Parathyroid adenoma (tissue), 2 donors: Measurements from ENCODE around the gene VIT.

Source experiments
- H2AFZ ChIP-seq: fragments of 300-600 bp; sonication (generic); one replicate; pipeline ENCODE4 v1.7.0; 2017; ENCODE audit warnings: antibody characterized with exemption, mild to moderate bottlenecking
- H3K27ac ChIP-seq: fragments of 300-600 bp; sonication (generic); one replicate; pipeline ENCODE4 v1.7.0; 2017
- H3K27me3 ChIP-seq: fragments of 300-600 bp; sonication (generic); one replicate; pipeline ENCODE4 v1.7.0; 2017; ENCODE audit warnings: low read length; ENCODE audit not compliant: control insufficient read depth, insufficient read depth
- H3K36me3 ChIP-seq: fragments of 300-600 bp; sonication (generic); one replicate; pipeline ENCODE4 v1.7.0; 2017; ENCODE audit warnings: low read length; ENCODE audit not compliant: control insufficient read depth, insufficient read depth
- H3K4me1 ChIP-seq: fragments of 300-600 bp; sonication (generic); one replicate; pipeline ENCODE4 v1.7.0; 2017; ENCODE audit warnings: control low read depth
- H3K4me2 ChIP-seq: fragments of 300-600 bp; sonication (generic); one replicate; pipeline ENCODE4 v1.7.0; 2017; ENCODE audit warnings: low read length
- H3K4me3 ChIP-seq: fragments of 300-600 bp; sonication (generic); one replicate; pipeline ENCODE4 v1.7.0; 2017; ENCODE audit warnings: low read depth, low read length
- H3K79me2 ChIP-seq: fragments of 300-600 bp; sonication (generic); one replicate; pipeline ENCODE4 v1.7.0; 2017; ENCODE audit warnings: control low read depth
- H3K9ac ChIP-seq: fragments of 300-600 bp; sonication (generic); one replicate; pipeline ENCODE4 v1.7.0; 2017; ENCODE audit warnings: mild to moderate bottlenecking
- H3K9me3 ChIP-seq: fragments of 300-600 bp; sonication (generic); one replicate; pipeline ENCODE4 v1.7.0; 2017; ENCODE audit warnings: low read length; ENCODE audit not compliant: control insufficient read depth
- CTCF ChIP-seq: fragments of 300-600 bp; sonication (generic); IDR thresholded peaks from one replicate; pipeline ENCODE4 v1.7.0; 2017; ENCODE audit warnings: antibody characterized with exemption, mild to moderate bottlenecking
- donor health status: primary hyperparathyroidism.

VIT gene

GRCh38 chr2:36701918-36702317 lies 5.4 kb downstream of the VIT start:
- no peaks in the 10 kb centered on the region for H3K9me3 ChIP-seq
- no peaks in the 10 kb centered on the region for H3K79me2 ChIP-seq
- H3K27me3 ChIP-seq = no peaks in the 10 kb centered on the region
- no peak overlapping the region for H3K9ac ChIP-seq
- H2AFZ ChIP-seq = no peak overlapping the region
- no peak for TF ChIP-seq CTCF
- H3K4me3 ChIP-seq = no peak overlapping the region
- H3K4me2 ChIP-seq = no peak overlapping the region
- no peak overlapping the region for H3K27ac ChIP-seq
- no peaks in the 10 kb centered on the region for H3K36me3 ChIP-seq
- no peaks in the 10 kb centered on the region for H3K4me1 ChIP-seq

GRCh38 chr2:36702781-36703180 lies 6.3 kb downstream of the VIT start:
- no peak overlapping the region for H3K4me2 ChIP-seq
- no peaks in the 10 kb centered on the region for H3K27me3 ChIP-seq
- no peak overlapping the region for H2AFZ ChIP-seq
- H3K4me1 ChIP-seq = no peaks in the 10 kb centered on the region
- no peaks in the 10 kb centered on the region for H3K9me3 ChIP-seq
- no peak overlapping the region for H3K4me3 ChIP-seq
- no peak overlapping the region for H3K9ac ChIP-seq
- no peaks in the 10 kb centered on the region for H3K79me2 ChIP-seq
- no peak overlapping the region for H3K27ac ChIP-seq
- H3K36me3 ChIP-seq = no peaks in the 10 kb centered on the region
- TF ChIP-seq CTCF = no peak

- H3K27ac ChIP-seq = no peak overlapping the region
Observed at GRCh38 chr2:36704475-36705150, 8.1 kb downstream of the VIT start.

GRCh38 chr2:36705326-36706020 lies 9.0 kb downstream of the VIT start:
- no peaks in the 10 kb centered on the region for H3K4me1 ChIP-seq
- no peak overlapping the region for H3K4me3 ChIP-seq
- H2AFZ ChIP-seq = no peak overlapping the region
- no peak overlapping the region for H3K9ac ChIP-seq
- H3K9me3 ChIP-seq = no peaks in the 10 kb centered on the region
- H3K36me3 ChIP-seq = no peaks in the 10 kb centered on the region
- no peak for TF ChIP-seq CTCF
- H3K4me2 ChIP-seq = no peak overlapping the region
- H3K27me3 ChIP-seq = no peaks in the 10 kb centered on the region
- H3K79me2 ChIP-seq = no peaks in the 10 kb centered on the region
- no peak overlapping the region for H3K27ac ChIP-seq

More at GRCh38 chr2:36704475-36705150, 8.1 kb downstream of the VIT start:
- Histone ChIP-seq H3K36me3 (no peaks in the 10 kb centered on the region), H3K79me2 (no peaks in the 10 kb centered on the region), H3K9me3 (no peaks in the 10 kb centered on the region), H3K27me3 (no peaks in the 10 kb centered on the region), H3K4me2 (no peak overlapping the region), H3K4me1 (no peaks in the 10 kb centered on the region), H2AFZ (no peak overlapping the region), H3K9ac (no peak overlapping the region), H3K4me3 (no peak overlapping the region)
- TF ChIP-seq CTCF = no peak
